Measurements from ENCODE around the gene NID2.

The NID2 gene

DNA sequence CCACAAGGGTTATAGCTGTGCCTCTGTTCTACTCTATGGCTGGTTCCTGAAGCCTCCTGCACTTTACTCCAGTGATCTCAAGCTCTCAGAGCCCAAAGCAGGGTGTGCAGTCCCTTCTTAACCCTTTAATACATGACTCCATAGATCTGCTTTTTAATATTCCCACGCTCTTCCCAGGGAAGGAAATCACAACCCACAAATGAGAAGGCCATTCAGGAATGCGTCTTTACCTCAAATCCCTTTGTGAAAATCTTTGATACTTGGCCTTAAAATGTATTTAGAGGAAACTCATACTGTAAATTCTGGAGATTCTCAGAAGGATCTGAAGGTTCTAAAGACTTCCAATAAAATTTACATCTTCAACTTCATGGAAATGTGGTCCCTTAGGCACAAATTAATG is 17.0 kb downstream of the NID2 start:
- no peak for DNase-seq

DNA sequence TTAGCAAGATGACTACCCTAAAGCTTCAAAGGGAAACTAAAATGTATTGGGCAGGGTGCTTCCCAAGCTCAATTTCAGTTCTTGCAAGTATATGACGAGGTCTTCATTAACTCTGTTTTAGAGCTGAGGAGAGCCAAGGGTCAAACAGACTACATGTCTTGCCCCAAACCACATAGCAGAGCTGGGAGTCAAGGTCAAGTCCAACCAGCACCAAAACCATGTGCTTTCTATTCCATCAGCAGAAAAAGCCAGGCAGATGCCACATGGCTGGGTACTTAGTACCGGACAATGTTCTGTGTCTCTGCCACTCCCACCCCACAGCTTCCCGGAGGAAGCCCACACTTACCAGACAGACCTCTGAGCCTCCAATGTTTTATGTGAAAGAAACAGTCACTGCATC is 17.6 kb downstream of the NID2 start:
- DNase-seq: no peak

GRCh38 chr14:52049721-52050588 is 18.9 kb downstream of the NID2 start:
- DNase-seq: no peak

- no peak for DNase-seq
Measured at GRCh38 chr14:52049271-52049670, 19.6 kb downstream of the NID2 start.

DNA sequence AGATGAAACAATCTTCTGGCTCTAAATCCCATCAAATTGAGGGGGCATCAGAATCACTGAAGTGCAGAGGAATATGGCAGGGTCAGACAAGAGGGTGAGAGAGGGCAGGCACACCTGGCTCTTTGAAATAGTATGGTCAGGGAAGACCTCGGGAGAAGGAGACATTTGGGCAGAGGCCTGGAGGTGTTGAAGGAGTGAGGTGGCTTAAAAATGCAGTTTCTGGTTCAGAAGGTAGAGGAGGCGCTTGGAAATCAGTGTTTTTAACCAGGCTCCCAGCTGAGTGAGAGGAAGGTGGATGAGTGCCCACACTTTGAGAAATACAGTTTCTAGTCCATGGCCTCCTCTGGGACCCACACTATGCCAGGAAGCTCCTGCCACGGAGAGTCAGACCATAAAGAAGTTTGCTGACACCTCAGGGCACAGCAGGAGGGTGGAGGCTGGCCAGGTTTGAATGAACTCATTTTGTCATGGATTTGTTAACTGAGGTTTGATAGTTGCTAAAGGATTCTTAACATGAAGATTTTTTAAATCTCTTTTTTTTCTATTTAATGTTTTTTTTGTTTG is 20.1 kb downstream of the NID2 start:
- DNase-seq: no peak

DNA sequence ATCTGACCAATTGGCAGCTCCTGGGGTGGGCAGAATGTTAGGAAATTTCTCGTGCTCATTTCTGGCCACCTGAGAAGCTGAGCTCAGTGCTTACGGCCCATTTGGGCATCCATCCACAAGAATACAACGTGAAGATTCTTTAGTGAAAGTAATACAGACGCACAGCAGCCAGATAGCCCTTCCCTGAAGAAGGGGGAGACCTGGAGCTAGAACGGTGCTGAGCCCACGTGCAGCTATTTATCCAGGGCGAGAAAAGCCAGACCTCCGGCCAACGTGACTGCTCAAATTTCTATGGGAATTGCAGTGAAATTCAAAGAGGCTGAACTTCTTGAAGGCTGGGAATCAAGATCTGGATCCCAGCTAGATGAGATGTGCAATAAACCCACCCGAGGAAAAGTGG is 20.7 kb downstream of the NID2 start:
- DNase-seq: no peak

- no peak for DNase-seq
Measured at GRCh38 chr14:52046376-52046917, 22.4 kb downstream of the NID2 start.

- no peak for DNase-seq
Measured at GRCh38 chr14:52044791-52045522, 23.9 kb downstream of the NID2 start.

- peak; percentile 28 for DNase-seq
Measured at GRCh38 chr14:52043690-52044089, 25.2 kb downstream of the NID2 start.

DNA sequence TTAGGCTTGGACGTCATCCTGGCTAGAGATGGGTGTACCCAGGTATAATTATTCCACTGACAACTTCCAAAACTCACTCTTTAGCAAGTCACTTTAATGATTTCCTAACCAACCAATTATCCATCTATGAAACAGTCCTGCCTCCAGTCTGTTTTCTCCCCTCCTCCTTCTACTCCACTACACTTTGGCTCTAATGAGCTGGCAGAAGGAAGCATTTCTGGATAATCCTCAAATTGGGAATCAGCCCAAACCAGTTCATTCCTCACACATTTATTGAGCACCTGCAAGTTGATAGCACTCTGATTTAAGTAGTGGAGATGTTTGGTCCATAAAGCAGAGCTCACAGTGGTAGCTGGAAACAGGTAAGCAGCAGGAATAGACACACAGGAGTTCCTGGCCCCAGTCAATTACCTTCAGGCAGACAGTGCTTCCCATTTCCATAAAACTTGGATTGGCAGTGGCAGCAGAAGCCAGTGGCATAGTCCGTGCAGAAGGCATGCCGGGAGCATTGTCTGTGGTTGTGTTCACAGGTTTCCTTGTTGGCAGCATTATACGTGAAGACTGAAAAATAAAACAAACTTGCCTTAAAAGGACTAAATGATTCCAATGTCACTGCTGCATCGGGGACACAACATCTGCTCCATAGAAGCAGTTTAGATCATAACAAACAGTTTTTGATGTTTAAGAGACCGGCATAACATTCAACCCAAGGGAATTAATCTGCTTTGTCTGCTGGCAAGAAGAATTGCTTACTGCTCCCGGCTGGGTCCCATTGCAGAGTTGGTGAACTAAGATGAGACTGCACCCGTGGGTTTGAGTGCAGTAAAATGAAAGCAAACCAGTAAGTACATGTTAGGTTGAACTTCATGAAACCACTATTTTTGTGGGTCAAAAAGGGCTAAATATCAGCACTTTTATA is 26.2 kb downstream of the NID2 start:
- DNase-seq: no peak

DNA sequence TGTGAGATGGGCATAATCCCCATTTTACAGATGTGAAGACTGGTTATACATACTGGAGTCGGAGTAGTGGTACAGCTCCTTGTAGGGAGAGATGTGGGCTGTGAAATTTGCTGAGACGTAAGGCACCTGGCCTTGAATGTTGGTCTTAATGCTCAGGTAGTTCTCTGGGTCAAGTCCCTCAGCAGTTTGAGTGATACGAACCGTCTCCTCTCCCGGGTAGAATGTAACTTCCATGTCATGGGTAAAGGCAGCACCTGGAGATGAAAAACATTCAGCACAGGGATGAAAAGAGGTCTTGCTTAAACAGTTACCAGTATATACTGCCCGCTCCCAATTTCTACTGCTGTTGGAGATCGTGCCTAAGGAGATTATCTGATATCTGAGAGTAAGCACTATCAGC is 28.3 kb downstream of the NID2 start:
- no peak for DNase-seq

DNA sequence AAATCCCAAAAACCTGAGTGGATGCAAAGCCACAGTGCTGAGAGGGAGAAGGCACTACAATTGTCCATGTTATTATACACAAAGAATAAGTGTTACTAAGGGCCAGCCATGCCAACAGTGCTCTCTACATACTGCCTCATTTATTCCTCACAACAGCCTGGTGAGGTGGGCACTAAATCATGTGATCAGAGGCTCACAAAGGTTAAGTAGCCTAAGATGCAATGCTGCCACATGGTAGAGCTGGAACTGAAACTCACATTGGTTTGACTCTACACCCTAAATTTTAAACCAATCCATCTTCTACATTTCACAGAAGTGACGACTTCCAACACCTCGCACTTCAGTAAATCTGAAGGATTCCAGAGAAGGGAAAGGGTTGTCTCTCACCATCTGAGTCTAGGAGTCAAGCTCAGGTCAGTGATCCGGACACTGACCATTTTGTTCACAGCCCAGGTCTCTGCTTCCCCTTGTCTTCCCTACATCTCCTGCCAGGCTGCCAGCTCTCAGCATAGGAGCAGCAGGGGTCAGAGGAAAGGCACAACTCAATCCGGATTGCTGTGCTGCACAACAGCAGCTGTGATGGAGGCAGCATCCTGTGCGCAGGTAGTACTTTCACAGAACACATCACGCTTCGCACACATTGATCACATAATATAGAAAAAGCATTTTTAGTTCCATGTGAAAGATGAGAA is 29.6 kb downstream of the NID2 start:
- DNase-seq: no peak

GRCh38 chr14:52033101-52033642 is 35.7 kb downstream of the NID2 start:
- DNase-seq: no peak

- DNase-seq: no peak
Measured at GRCh38 chr14:52032204-52032801, 36.6 kb downstream of the NID2 start.

- DNase-seq: no peak
Measured at GRCh38 chr14:52031781-52032180, 37.1 kb downstream of the NID2 start.

DNA sequence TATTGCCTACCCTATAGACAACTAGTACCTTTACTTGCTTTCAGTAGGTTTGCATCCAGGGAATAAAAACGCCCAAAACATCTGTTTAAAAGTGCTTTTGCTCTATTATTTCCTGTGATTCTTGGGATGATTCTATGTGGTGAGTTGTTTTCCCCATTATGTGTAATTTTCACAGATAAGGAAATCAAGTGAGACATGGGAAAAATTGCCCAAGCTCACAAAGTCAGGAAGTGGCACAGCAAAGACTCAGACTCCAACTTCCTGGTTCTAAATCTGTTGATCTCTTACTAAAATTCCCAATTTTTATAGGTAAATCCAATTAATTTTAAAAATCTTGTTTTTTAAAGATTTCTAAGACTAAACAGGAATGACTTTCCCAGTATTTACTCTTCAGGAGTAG is 39.0 kb downstream of the NID2 start:
- DNase-seq: no peak

DNA sequence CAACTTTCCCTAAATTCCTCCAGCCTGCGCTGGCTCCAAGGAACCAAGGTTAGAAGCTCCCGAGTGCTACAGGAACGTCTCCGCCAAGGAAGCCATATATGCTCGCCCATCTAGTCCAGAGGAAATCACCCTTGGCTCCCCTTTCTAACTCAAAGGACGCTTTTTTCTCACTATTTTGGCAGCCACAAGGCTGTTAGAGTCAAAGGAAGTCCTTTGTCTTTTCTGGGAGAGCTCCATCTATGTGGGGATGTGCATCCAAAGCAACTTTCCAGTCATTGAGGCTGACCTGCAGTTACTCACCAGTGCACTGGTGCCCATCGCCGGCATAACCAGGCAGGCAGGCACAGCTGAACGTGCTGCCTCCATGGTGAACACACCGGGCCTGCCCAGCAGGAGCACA is 42.0 kb downstream of the NID2 start:
- DNase-seq: no peak

GRCh38 chr14:52026017-52026660 is 42.7 kb downstream of the NID2 start:
- no peak for DNase-seq

GRCh38 chr14:52025310-52025709 is 43.5 kb downstream of the NID2 start:
- DNase-seq: no peak

GRCh38 chr14:52023518-52023917 is 45.3 kb downstream of the NID2 start:
- DNase-seq: no peak

All from activated CD4-positive, alpha-beta T cell treated with anti-CD3 and anti-CD28 coated beads, Interleukin-2, amount 50 U/mL, for 1 hour (primary cell).